EL (cell line): ENCODE results near the gene MBLAC2.
A peak's percentile ranks its signal among the peaks of the same experiment; 100 is the strongest.

Source experiments
- DNase-seq: peaks from one replicate; pipeline ENCODE4 v3.0.0-alpha.2; 2016

The MBLAC2 gene

GRCh38 chr5:90446961-90447360 is 27.6 kb downstream of the MBLAC2 start:
- DNase-seq = peak; percentile 6

GRCh38 chr5:90440644-90441043 is 33.9 kb downstream of the MBLAC2 start:
- DNase-seq = no peak

- no peak for DNase-seq
These were observed 36.5 kb downstream of the MBLAC2 start for GRCh38 chr5:90438100-90438499.

- DNase-seq = no peak
These were observed 36.9 kb downstream of the MBLAC2 start for GRCh38 chr5:90437663-90438062.

- DNase-seq = peak; percentile 46
These were observed 40.4 kb downstream of the MBLAC2 start for GRCh38 chr5:90434116-90434714.

- no peak for DNase-seq
These were observed 50.3 kb downstream of the MBLAC2 start for GRCh38 chr5:90424245-90424644.

- peak; percentile 13 for DNase-seq
These were observed 53.4 kb downstream of the MBLAC2 start for GRCh38 chr5:90421136-90421535.

GRCh38 chr5:90418214-90418613 is 56.4 kb downstream of the MBLAC2 start:
- no peak for DNase-seq

- no peak for DNase-seq
These were observed 64.3 kb downstream of the MBLAC2 start for GRCh38 chr5:90410178-90410762.

- DNase-seq = peak; percentile 95
These were observed 65.0 kb downstream of the MBLAC2 start, which contains the start of gene CETN3 for GRCh38 chr5:90409318-90410177. Gene CETN3, minus strand, starts transcription at chr5:90409756. Its CDS starts 95 bp downstream, at chr5:90409661.

GRCh38 chr5:90408571-90409317 is 65.8 kb downstream of the MBLAC2 start:
- DNase-seq = peak; percentile 11
